ENCODE data around the gene RAB1A.

Gene RAB1A

DNA sequence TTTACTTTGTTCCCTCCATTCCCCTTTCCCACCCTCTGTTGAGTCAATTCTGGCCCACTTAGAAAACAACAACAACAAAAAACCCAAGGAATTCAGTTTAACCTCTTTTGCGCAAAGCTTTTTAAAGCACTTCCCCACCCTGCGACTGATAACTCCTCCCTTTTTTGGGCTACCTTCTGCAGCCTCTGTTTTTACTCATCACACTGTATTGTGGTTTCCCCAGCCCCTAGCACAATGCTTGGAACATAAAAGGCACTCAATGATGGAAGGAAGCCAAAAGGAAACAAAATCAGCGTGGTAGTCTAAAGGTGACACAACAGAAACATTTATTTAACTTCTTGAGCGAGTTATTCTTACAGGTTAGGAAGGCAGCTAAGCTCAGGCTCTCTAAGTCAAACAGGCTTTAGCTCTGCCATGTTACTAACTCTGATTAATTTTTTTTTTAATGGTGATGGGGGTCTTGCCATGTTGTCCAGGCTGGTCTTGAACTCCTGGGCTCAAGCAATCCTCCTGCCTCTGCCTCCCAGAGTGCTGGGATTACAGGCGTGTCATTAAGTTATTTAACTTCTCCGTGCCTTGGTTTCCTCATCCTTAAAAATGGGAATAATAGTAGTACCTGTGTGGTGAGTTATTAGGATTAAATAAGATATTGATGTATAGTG lies 72.4 kb downstream of the RAB1A start:
- DNase-seq = peak; percentile 42

DNA sequence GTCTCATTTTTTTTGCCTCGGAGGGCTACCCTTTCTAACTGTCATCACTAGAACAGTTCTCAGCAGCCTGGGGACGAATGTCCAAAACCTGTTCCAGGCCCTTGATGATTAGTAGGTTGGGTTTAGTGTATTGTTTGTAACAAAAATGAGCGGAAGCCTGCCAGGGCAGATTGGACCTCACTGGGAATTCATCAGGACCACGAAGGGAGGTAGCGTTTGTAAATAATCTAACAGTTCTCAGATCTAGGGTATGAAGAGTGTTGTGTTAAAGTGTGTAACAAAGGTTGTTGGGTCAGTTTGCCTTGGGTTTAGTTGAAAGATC lies 72.9 kb downstream of the RAB1A start:
- no peak for DNase-seq

DNA sequence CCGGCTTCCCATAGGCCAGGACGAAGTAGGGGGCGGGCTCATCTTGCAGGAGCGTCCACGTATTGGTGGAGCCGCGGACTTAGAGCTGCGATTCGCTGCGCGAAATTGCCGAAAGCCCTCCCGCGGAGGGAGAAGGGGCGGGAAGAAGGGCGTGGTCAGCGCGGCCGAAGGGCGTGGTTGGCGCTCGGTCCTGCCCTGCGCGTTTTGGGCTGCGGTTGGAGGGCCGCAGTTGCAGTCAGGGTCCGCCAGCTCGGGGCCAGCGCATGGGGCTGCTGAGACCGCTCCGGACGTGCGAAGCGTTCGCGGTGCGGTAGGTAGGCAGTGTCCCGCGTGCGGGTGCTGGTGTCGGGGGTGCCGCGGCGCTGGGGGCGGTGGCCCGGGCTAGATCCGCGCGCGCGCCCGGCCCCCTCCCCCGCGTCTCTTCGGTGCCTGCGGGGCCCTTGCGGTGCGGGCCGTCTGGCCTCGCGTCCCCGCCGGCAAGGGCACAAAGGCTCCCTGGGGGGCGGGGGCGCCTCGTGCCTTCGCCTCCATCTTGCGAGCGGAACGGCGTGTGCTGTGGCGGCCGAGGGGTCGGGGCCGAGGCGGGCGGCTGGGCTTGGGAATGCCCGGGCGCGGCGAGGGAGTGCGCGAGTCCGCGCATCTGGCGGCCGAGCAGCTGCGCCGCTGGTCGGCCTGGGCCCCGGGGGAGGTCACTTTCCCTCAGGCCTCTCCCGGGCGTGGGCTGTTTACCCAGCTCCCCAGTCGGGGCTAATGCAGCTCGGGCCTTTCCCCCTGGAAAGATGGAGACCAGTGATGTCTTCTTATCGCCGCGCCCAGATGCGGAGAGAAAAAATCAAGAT lies 73.5 kb downstream of the RAB1A start, which contains the start of gene CEP68:
TSS of gene CEP68 (plus strand) at position 202 of the 839 bp plus-strand sequence. CDS start 13,029 bp downstream, outside the sequence.
- DNase-seq = peak; percentile 93

DNA sequence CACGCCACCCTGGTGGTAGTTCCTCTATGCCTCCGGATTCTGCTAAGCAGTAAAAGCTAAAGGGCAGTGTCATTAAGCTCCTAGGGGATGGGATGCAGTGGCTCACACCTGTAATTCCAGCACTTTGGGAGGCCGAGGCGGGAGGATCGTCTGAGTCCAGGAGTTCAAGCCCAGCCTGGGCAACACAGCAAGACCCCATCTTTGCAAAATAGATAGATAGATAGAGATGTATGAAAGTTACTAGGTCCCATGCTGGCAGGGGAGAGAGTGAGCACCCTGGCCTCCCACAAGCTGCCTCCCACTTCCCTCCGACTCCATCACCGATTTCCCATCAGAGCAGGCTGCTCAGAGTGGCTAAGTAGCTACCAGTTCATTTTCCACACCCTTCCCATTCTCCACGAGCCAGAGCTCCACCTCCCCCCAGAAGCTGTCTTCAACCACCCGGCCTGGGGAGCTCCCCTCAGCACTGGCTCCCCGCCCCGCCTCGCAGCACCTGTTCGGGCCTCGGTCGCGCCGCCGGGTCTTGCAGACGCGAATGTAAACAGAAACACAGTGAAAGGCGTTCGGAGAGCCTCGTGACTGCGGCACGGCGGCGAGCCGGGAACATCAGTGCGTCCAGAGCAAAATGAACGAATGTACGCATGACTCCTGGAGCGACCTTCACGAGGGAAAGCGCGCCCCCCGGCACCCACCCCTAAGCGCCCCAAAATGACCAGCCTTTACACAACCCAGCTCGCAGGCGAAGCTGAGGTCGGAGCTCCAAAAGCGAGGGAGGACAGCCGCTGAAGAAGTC lies 74.3 kb downstream of the RAB1A start:
- peak; percentile 77 for DNase-seq

DNA sequence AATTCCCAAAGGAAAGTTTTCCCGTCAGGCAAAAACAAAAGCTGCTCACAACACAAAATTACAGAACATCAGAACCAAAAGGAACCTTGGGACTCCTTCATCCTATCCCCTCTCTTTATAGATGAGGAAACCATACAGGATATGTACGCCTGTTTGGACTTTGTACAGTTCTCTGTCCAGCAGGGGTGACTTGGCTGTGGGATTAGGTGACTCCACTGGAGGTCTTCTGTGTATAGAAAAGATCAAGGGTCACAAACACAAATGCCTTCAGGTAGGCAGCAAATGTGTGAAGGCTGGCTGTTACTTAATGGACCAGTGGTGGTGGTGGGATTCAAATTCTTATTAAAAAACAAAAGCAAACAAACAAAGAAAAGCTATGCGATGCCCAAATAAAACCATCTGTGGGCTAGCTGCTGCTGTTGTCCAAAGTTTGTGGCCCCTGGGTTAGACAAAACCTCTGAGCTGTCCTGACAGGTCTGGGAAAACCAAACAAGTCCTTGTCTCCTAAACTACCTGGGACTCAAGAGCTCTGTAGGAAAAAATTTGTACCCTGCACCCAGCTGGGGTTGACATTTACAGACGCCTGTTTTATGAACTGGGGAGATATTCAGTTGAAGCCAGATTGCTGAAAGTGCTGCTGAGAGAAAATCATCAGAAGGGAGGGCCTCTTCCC lies 75.0 kb downstream of the RAB1A start:
- DNase-seq = no peak

DNA sequence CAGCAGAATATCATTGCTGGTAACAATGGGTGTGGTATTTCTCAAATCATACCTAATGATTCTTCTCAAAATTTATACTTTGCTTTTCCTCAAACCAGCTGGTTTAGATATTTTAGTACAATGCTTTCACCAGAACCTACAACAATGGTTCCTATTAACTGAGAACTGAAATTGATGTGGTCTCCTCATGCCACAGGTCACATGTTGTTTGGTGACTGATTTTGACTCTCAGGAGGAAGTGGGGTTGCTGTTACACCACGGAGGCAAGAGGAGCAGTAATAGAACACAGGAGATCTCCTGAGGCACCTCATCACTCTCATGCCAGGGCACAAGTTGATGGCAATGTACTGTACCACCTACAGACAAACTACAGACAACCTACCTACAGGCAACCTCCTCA lies 76.7 kb downstream of the RAB1A start:
- DNase-seq = no peak

DNA sequence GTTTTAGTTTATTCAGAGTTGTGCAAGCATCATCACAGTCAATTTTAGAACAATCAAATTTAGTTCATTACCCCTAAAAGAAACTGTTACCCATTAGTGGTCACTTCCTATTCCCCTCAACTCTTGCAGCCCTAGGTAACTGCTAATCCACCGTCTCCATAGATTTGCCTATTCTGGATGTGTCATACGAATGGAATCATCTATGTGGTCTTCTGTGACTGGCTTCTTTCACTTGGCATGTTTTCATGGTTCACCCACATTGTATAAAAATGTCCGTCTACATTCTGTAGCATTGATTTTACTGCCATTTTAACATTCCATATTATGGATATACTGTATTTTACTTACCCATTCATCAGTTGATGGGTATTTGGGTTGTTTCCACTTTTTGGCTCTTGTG lies 79.0 kb downstream of the RAB1A start:
- no peak for DNase-seq

DNA sequence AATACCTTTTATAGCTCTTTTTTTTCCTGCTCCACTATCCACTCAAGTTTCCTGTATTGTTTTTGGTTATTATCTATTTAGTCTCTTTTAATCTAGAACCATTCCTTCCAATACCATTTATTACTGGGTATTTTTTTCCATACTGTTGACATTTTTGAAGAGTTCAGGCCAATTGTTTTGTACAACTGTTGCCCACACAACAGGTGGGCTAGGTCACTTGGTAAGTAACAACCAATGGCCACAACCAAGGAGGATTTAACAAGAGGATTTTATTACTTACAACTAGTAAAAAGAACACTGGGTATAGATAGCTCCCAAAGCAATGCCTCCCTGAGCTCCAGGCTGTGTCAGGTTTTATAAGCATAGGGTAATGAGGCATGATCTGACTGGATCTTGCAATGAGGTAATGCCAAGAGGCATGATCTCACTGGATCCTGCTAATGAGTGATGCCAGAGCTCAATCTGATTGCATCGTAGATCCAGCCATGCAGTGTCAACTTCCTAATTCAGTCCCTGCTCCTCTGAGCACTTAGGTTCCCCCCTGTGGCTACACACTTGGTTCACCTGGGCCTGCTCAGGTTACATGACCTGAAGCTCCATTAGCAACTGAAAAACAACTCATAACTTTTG lies 80.8 kb downstream of the RAB1A start:
- DNase-seq = no peak

DNA sequence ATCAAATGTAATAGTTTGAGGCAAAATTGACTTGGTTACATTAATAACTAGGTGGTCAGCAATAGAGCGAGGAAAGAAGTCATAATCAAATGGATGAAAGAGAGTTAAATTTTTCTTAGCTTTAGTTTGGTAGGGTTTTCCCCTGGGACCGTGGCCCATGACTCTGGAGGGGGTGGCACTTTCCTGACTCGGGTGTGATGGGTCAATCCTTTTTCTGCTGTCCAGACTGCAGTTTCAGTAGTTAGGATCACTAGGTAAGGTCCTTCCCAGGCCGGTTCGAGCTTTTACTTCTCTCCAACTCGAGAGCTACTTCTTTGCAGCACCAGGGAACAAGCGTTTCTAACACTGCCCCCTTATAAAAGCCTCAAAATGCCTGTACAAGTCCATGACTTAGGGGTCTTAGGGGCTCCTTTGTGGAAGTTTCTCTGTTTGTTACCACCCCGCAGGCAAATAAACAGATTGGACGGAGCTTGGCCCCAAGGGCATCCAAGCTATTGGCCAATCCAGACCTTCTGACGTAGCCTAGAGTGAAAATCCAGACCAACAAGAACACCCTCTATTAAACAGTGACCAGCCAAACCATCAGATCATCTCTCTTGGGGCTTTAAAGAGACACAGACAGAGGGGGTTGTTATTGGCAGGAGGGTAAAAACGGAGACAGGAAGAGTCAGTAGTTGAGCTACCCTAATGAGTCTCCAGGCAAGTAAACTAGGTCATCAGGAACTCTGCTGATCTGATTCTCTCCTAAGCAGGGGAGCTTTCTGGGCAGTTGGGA lies 83.1 kb downstream of the RAB1A start:
- DNase-seq = no peak

DNA sequence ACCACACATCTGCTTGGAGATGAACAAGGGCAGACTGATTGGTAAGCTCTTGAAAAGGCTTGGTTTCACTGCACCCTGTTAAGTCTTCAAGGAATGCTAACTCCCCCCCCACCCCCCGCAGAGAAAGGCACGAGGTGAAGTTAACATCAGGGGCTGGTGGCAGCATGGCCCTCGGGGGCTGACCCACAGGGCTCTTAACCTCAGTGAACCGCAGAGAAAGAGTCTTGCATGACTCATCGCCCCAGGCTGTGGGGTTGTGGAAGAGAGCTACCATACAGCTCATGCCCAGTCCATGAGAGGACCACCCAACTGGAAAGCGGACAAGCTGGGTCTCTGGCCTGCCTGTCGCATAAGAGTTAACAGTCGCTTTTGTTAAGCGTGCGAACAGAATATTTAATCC lies 84.3 kb downstream of the RAB1A start:
- no peak for DNase-seq

DNA sequence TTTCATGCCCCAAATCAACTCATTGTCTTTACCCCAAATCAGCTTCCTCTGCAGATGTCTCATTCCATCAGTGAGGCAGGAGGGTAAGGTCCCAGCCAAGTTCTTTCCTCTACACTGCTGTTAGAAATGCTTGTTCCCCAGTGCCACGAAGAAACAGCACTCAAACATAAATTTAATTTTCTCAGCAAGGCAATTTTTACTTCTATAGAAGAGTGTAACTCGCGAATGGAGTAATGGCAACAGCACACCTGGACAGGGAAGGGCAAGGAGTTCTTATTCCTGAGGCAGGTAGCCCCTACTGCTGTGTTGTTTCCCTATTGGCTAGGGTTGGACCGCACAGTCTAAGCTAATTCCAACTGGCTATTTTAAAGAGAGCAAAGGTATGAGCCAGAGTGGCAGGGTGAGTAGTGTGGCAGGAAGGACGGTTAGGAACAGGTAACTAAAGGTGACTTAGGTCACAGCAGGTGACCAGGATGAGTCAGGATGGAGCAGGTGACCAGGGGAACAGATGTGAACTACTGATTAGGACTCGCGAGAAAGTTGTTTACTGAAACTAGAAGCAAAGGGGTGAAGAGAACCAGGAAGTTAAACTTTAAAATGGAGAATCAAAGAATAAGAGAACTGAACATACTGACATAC lies 85.7 kb downstream of the RAB1A start:
- no peak for DNase-seq

DNA sequence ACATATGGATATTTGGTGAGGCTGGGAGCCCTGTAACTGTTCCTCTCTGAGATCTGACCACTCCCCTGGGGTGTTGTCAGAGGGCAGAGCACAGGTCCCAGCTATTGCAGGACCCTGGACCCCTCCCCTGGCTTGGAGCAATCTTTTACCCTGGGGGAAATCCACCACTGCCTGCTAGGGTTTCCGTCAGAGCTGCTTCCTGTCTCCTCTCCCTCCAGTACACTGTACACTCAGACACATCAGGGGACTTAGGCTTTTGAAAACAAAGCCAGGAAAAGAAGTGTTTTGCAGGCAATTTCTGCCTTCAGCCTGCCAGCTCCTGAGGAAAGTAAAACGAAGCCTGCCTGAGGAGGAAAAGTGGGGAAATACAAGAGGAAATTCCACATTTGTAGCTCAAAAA lies 86.9 kb downstream of the RAB1A start:
- DNase-seq = no peak

DNA sequence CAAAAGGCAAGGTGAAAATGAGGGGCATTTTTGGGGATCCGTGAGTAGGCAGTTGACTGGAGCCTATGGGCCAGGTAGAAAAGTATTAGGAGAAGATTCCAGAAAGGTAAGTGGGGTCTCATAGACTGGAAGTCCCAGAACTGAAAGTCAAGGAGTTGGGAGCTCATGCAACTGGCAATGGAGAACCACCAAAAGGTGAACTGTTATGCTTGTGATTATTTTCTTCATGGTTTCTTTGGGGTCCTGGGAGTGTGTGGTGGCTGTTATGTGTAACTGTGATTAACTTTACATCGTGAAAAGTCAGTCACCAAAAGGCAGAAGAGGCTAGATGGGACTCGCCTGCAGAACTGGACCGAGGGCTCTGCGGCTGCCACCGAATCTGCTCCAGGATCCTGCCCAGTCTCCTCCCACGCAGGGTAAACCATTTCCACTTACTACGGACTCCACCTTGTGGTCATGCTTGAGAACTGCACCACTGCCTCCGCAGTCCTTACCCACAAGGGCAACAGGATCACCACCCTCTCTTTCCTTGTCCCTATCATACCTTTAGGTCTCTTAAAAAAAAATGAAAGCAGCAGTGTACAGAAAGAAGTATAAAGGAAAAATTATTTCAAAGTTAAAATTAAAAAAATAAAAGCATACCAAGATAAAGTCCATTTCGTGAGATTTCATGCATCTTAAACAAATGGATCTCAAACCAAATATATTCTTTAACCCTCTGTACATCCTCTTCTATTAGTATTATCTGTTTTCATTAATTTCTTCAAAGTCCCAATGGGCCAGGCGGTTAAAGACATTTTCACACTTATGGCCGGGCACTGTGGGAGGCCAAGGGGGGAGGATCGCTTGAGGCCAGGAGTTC lies 89.3 kb downstream of the RAB1A start:
- peak; percentile 73 for DNase-seq

DNA sequence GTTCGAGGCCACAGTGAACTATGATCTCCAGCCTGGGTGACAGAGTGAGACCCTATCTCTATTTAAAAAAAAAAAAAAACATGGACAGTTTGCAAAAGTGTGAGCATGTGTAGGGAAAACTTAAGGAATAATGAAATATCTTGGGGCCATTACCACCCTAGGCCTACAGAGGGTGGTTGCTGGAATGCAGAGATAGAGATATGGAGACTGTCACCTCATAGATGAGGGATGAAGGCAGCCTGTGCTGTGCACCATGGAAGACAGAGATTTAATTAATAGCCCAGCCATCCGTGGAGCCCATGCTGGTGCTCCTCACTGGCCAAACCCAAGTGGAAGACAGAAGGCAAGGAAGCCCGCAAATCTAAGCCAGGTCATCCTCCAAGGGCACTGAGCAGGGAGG lies 90.3 kb downstream of the RAB1A start:
- DNase-seq = no peak

DNA sequence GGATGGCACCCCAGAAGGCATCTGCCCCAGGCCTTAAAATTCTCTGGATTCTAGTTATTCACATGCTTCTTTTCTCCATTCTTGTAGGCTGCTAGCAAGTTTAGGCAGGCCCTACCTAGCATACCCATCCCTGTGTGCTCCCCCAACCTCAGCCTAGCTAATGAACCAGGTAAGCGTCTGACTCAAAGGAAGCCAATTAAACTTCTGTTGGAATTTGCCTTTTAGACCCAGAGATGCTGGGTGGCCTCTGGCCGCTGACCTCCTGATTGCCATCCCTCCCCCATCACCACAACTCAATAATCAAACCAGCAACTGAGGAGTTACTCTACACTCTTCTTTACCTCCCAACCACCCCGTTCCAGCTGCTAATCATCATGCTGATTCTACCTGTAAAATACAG lies 92.7 kb downstream of the RAB1A start:
- no peak for DNase-seq

Data from NCI-H1105 treated with DMSO at 0.1 percent for 48 hours (cell line).